Immature natural killer cell (primary cell): ENCODE results near the gene CPNE5. TPM values are rescaled to one million over a fixed set of nuclear protein-coding genes. Genes with fewer than 3 reads are reported as not detected.
A peak's percentile ranks its signal among the peaks of the same experiment; 100 is the strongest.

Experiments
- DNase-seq, 3 donors: peaks; one replicate each; pipeline ENCODE4 v3.0.0; 2022; ENCODE audit warnings: mixed read lengths in 1 of 3
- H3K27ac Mint-ChIP-seq, 6 donors: one replicate each; pipeline ENCODE4 v1.8.0; 2020; ENCODE audit warnings: mixed read lengths in 6 of 6, mild to moderate bottlenecking in 5 of 6, inconsistent platforms in 4 of 6, moderate library complexity in 3 of 6
- H3K27me3 Mint-ChIP-seq, 3 donors: one replicate each; pipeline ENCODE4 v1.8.0; 2020 to 2021; ENCODE audit warnings: low read depth in 3 of 3, mild to moderate bottlenecking in 3 of 3, mixed read lengths in 3 of 3, moderate library complexity in 3 of 3, inconsistent platforms in 1 of 3
- H3K36me3 Mint-ChIP-seq, 3 donors: one replicate each; pipeline ENCODE4 v1.8.0; 2020; ENCODE audit warnings: mixed read lengths in 3 of 3, inconsistent platforms in 2 of 3, mild to moderate bottlenecking in 2 of 3
- H3K4me1 Mint-ChIP-seq, 2 donors: one replicate each; pipeline ENCODE4 v1.8.0; 2020; ENCODE audit warnings: inconsistent platforms in 2 of 2, mild to moderate bottlenecking in 2 of 2, mixed read lengths in 2 of 2, moderate library complexity in 1 of 2
- H3K4me3 Mint-ChIP-seq, 5 donors: one replicate each; pipeline ENCODE4 v1.8.0; 2020; ENCODE audit warnings: mild to moderate bottlenecking in 5 of 5, mixed read lengths in 5 of 5, inconsistent platforms in 3 of 5, moderate library complexity in 3 of 5
- H3K9me3 Mint-ChIP-seq, 6 donors: one replicate each; pipeline ENCODE4 v1.8.0; 2020; ENCODE audit warnings: mild to moderate bottlenecking in 6 of 6, mixed read lengths in 6 of 6, inconsistent platforms in 4 of 6, moderate library complexity in 3 of 6
- polyA plus RNA-seq, 3 donors: library from polyadenylated mRNA; unstranded; fragments of 300-500 nt; fragmentation: Illumina TruSeq; gene quantifications; one replicate each; pipeline ENCODE4 v1.2.3, GENCODE V29; 2021

CPNE5 gene
- polyA plus RNA-seq, 3 donors from 2014 or later: 0.29 to 0.52 (median 0.49) TPM

DNA sequence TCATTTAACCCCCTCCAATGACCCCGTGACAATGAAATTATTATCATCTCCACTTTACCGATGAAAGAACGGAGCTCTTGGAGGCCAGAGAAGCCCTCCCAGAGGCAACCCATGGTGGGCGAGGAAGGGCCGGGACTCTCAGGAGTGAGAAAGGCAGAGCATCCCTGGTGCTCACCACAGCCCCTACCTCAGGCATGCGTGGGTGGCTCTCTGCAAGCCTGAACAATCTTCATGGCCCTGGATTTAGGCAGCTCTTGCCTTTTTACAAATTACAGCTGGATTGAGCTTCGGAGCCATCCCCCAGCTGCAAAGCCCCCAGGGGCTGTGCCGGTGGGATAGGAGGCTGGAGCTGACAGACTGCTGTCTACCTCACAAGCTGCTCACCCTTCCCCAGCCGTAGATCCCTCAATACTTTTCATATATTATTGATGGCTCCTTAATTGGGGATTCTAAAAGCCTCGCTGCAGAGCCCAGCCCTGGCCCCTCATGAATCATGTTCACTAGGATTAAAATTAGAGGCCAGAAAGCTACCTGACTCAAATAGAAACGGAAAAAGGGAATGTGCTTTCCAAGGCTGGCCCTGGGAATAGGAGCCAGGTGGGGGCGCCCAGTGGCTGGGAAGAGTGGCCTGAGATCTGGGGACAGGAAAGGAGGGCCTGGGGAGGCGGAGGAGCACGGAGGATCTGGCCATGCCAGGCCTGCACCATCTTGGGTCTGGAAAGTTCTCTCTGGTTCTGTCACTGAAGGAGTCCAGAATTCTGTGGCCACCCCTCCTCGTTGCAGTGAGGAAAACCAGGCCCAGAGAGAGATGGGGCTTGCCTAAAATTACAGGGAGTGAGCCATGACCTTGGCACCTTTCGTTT lies 29.1 kb downstream of the CPNE5 start:
- H3K27ac Mint-ChIP-seq: no peak overlapping the region
- no peaks in the 10 kb centered on the region for H3K9me3 Mint-ChIP-seq
- no peak overlapping the region for H3K4me3 Mint-ChIP-seq
- H3K36me3 Mint-ChIP-seq: no peaks in the 10 kb centered on the region
- no peaks in the 10 kb centered on the region for H3K4me1 Mint-ChIP-seq
- H3K27me3 Mint-ChIP-seq: peaks cover 0 to 7% (median 2%) of the 10 kb centered on the region in 3 donors
- DNase-seq: no peak

DNA sequence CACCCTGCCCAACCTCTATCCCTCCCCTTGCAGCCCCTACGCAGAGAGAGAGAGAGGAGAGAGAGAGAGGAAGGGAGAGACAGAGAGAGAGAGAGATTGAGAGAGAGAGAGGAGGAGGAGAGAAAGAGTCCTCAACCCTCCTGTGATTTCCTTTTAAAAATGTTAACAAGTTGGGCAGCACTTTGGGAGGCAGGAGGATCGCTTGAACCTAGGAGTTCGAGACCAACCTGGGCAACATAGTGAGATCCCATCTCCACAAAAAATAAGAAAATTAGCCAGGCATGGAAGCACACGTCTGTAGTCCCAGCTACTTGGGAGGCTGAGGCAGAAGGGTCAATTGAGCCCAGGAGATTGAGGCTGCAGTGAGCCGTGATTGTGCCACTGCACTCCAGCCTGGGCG lies 30.1 kb downstream of the CPNE5 start:
- Mint-ChIP-seq H3K4me1 (no peaks in the 10 kb centered on the region), H3K4me3 (no peak overlapping the region), H3K27me3 (peaks cover 0 to 7% (median 2%) of the 10 kb centered on the region in 3 donors), H3K36me3 (no peaks in the 10 kb centered on the region), H3K9me3 (no peaks in the 10 kb centered on the region), H3K27ac (peak overlapping the region in 1 of 6 donors; percentile 44)
- DNase-seq: no peak

DNA sequence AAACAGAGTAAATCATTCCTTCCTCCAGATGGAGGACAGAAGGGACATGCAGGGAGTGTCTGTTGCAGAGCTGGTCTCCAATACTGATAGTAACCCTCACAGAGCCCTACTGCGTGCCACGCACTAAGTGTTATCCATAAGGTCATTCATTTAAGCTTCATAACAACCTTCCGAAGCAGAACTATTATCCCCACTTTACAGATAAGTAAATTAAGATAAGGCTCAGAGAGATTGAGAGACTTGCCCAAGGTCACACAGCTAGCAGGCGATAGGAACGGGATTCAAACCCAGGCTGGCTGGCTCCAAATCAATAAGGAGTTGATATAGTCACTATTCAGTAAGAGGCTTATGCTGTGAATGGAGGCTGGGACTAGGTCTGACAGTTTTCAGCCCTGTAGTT lies 30.6 kb downstream of the CPNE5 start:
- Mint-ChIP-seq H3K4me3 (no peak overlapping the region), H3K27me3 (peaks cover 0 to 8% (median 2%) of the 10 kb centered on the region in 3 donors), H3K27ac (peak overlapping the region in 1 of 6 donors; percentile 44), H3K4me1 (no peaks in the 10 kb centered on the region), H3K9me3 (no peaks in the 10 kb centered on the region), H3K36me3 (no peaks in the 10 kb centered on the region)
- DNase-seq: no peak

DNA sequence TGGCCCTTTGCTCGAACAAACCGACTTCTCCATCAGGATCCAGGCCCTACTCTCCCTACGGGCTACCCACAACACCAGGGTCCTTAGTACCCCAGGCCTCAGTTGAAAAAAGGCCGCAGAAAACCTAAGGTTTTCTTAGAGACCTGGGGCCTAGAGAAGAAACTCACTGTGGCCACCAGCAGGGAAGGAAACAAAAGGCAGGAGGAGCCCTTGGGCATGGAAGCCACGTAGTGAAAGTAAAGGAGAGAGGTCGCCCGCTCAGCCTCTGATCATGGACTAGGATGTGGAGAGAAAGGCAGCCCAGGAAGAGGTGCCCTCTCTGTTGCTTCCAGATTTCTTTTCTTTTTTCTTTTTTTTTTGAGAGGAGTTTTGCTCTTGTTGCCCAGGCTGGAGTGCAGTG lies 31.5 kb downstream of the CPNE5 start:
- Mint-ChIP-seq H3K4me1 (no peaks in the 10 kb centered on the region), H3K27ac (no peak overlapping the region), H3K4me3 (no peak overlapping the region), H3K36me3 (no peaks in the 10 kb centered on the region), H3K27me3 (peaks cover 0 to 8% (median 2%) of the 10 kb centered on the region in 3 donors), H3K9me3 (no peaks in the 10 kb centered on the region)
- DNase-seq: no peak

DNA sequence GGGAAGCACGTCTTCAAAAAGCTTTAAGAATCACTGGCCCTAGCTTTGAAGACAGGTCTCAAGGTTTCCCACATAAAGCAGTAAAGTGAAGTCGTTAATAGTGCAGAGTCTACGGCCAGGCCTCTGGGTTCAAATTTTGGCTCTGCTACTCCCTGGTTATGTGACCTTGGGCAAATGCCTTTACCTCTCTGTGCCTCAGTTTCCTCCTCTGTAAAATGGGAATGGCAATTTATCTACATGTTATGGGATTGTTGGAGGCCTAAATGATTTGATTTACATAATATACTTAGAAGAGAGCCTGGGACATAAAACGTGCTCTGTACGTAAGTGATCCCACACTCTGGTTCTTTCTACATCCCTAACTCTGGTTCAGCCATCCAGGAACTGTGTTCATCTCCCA lies 32.1 kb downstream of the CPNE5 start:
- H3K27me3 Mint-ChIP-seq: peaks cover 0 to 8% (median 2%) of the 10 kb centered on the region in 3 donors
- no peaks in the 10 kb centered on the region for H3K36me3 Mint-ChIP-seq
- no peak for DNase-seq
- no peaks in the 10 kb centered on the region for H3K9me3 Mint-ChIP-seq
- no peaks in the 10 kb centered on the region for H3K4me1 Mint-ChIP-seq
- H3K4me3 Mint-ChIP-seq: no peak overlapping the region
- no peak overlapping the region for H3K27ac Mint-ChIP-seq

DNA sequence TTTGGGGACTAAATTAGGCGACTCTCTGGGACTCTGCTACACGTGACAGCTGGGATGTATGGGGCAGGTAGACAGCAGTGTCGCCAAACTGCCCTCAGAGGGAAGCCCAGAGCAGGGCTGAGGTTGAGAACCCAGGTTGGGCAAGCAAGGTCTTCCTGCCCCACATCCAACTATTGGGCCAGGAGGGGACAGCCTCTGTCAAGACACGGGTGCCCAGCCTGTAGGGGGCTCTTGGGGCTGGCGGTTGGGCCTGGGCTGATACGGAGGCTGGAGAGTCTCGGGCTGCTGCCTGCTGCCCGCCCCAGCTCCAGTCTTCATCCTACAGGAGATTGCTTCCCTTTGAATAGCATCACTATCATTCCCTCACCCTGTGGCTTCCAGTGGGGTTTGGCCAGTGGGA lies 33.3 kb downstream of the CPNE5 start:
- Mint-ChIP-seq H3K4me3 (no peak overlapping the region), H3K36me3 (no peaks in the 10 kb centered on the region), H3K27ac (no peak overlapping the region), H3K4me1 (no peaks in the 10 kb centered on the region), H3K27me3 (peaks cover 0 to 9% (median 2%) of the 10 kb centered on the region in 3 donors), H3K9me3 (no peaks in the 10 kb centered on the region)
- no peak for DNase-seq

DNA sequence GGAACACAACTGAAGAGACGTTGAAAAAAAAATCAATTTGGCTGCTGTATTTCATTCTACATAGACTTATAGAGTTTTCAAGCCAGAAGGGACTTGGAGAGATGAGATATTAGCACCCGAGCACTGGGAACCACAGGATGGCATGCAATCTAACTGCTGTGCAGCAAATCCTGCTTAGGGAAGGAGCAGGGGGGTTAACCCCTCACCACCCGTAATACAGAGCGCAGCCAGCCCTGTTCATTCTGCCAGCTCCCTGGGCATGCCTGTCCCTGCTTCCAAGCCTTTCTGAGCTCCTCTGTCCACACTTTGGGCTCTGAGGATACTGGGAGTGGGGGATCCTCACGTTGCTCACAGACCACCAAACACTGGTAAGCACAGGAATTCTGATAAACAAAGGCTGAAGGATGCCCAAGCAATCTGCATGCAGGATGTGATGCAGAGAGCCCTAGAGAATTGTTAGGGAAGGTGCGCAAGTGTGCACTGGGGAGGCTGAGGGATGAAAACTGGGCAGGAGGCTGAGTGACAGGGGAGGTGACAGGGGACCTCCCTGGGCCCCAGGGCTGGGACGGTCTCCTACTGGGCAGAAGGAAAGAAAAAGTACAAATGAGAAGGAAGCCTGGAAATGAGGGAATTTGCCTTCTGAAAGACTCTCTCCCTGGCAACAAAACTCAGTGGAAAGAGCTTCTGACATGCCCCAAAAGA lies 34.0 kb downstream of the CPNE5 start:
- no peak for DNase-seq
- Mint-ChIP-seq H3K36me3 (no peaks in the 10 kb centered on the region), H3K27me3 (peaks cover 0 to 9% (median 2%) of the 10 kb centered on the region in 3 donors), H3K4me3 (no peak overlapping the region), H3K27ac (no peak overlapping the region), H3K9me3 (no peaks in the 10 kb centered on the region), H3K4me1 (no peaks in the 10 kb centered on the region)

DNA sequence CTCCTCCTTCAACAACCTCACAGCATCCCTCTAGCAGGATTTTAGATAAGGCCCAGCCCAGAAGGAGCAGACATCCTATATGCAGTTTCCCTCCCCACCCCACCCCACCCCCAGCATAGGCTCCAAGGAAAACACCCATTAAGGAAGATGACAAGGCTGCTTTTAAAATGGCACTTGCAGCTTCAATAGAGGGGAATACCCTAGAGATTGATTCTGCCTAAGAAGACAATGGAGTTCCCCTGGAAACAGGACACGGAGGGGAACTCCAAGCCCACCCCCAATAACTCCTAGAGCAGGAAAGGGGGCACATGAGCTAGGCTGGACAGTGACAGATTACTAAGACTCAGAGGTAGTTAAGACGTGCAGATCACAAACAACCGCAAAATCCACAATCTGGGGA lies 34.7 kb downstream of the CPNE5 start:
- H3K4me3 Mint-ChIP-seq: no peak overlapping the region
- DNase-seq: no peak
- H3K4me1 Mint-ChIP-seq: no peaks in the 10 kb centered on the region
- no peaks in the 10 kb centered on the region for H3K9me3 Mint-ChIP-seq
- no peaks in the 10 kb centered on the region for H3K36me3 Mint-ChIP-seq
- H3K27me3 Mint-ChIP-seq: peaks cover 0 to 11% (median 2%) of the 10 kb centered on the region in 3 donors
- H3K27ac Mint-ChIP-seq: no peak overlapping the region

DNA sequence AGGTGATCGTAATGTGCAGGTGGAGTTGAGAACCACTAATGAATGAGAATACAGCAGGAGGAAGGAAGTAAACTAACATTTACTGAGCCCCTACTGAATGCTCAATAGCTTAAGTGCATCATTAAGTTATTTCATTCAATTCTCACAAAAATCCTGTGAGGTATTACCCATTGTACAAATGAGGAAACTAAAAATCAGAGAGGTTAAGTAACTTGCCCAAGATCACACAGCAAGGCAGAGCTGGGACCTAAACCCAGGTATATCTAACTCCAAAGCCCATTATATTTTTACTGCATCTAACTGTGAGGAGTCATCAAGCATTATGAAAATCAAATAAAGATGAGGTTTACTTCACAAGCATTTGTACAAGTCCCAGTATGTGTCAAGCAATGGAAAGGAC lies 35.3 kb downstream of the CPNE5 start:
- Mint-ChIP-seq H3K9me3 (no peaks in the 10 kb centered on the region), H3K36me3 (no peaks in the 10 kb centered on the region), H3K27ac (no peak overlapping the region), H3K27me3 (peaks cover 0 to 11% (median 2%) of the 10 kb centered on the region in 3 donors), H3K4me3 (no peak overlapping the region), H3K4me1 (no peaks in the 10 kb centered on the region)
- DNase-seq: no peak

DNA sequence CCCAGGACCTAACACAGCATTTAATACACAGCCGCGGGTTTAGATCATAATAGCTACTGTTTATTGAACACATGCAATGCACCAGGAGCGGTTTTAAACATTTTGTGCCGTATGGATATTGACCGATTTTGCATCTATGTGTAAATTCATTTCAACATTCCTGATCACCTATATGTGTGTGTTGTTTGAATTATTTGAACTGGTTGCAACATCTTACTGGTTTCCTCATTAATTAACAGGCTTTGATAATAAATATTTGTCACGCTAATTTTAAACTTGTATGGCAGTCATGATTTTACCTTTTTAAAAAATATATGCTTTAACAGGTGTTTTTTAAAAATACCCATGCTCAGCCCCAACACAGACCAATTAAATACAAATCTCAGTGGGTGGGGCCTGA lies 35.8 kb downstream of the CPNE5 start:
- Mint-ChIP-seq H3K27ac (no peak overlapping the region), H3K36me3 (no peaks in the 10 kb centered on the region)

DNA sequence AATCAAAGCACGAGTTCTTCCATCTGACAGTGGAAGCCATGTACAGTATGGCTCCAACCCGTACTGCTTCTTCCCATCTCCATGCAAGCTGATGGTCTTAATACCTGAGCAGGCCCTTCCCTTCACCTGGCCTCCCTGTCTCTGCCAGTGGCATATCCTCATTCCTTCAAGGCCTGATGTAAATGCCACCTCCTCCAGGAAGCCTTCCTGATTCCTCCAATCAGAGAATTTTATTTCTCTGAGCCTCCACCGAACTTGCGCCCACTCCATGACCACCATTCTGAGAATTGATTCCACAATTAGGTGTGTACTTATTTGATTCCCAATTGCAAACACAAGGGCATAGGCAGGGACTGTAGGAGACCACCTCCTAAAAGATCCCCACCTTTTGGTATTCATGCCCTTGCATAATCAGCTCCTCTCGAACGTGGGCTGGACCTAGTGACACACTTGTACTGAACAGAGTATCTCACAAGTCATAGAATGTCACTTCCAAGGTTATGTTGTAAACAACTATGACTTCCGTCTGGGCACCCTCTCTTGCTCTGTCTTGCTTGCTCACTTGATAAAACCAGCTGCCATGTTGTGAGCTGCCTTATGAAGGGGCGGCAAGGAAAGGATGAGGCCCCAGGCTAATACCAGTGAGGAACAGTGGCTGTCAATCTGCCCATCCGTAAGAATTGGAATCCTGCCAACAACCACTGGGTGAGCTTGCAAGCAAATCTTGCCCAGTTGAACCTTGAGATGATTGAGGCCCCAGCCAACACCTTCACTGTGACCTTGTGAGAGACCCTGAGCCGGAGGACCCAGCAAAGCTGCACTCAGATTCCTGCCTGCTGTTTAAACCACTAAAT lies 38.8 kb downstream of the CPNE5 start:
- H3K27ac Mint-ChIP-seq: no peak overlapping the region
- peaks cover 0 to 6% (median 2%) of the 10 kb centered on the region in 3 donors for H3K27me3 Mint-ChIP-seq
- H3K36me3 Mint-ChIP-seq: no peaks in the 10 kb centered on the region
- no peaks in the 10 kb centered on the region for H3K9me3 Mint-ChIP-seq
- DNase-seq: no peak
- no peak overlapping the region for H3K4me3 Mint-ChIP-seq
- no peaks in the 10 kb centered on the region for H3K4me1 Mint-ChIP-seq

More for the DNA sequence above, 35.8 kb downstream of the CPNE5 start:
- Mint-ChIP-seq H3K9me3 (no peaks in the 10 kb centered on the region), H3K27me3 (peaks cover 0 to 11% (median 2%) of the 10 kb centered on the region in 3 donors), H3K4me3 (no peak overlapping the region), H3K4me1 (no peaks in the 10 kb centered on the region)
- DNase-seq: no peak

DNA sequence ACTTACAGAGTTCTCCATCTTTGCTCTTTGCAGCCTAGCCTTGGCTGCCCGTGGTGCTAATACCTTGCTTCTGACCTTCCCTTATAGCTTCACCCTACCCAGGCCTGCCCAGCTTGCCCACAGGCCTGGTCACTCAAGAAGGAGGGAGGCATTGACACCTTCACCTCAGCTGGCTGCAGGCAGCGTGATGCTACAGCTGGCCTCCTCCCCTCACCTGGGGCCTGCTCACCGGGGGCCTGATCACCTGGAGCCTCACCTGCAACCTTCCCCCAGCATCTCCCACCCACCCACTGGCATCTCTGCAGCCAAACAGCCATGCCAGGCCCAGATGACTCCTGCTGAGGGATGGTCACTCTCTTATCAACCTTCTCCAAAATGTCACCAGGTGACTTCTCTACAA lies 40.4 kb downstream of the CPNE5 start:
- Mint-ChIP-seq H3K4me1 (no peaks in the 10 kb centered on the region), H3K4me3 (no peak overlapping the region), H3K27me3 (peaks cover 0 to 3% (median 2%) of the 10 kb centered on the region in 3 donors), H3K36me3 (no peaks in the 10 kb centered on the region), H3K27ac (no peak overlapping the region), H3K9me3 (no peaks in the 10 kb centered on the region)
- no peak for DNase-seq

DNA sequence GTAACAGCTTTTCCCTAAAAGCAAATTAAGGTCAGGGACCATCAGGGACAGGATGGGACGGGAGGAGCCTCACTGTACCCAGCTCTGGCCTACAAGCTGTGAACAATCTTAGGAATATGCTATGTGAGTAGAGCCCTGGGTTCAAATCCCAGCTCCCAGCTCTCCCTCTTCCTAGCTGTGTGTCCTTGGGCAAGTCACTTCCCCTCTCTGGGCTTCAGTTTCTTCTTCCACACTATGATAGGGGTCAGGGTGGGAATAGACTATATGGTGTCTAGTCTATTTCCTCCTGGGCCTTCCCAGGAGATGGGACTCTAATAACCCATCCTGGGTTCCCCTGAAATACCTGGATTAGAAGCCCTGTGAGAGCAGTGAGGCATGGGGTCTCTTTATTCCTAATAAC lies 41.6 kb downstream of the CPNE5 start:
- Mint-ChIP-seq H3K4me3 (no peak overlapping the region), H3K36me3 (no peaks in the 10 kb centered on the region), H3K27ac (no peak overlapping the region), H3K9me3 (no peaks in the 10 kb centered on the region), H3K4me1 (no peaks in the 10 kb centered on the region), H3K27me3 (peaks cover 0 to 9% (median 5%) of the 10 kb centered on the region in 3 donors)
- no peak for DNase-seq

DNA sequence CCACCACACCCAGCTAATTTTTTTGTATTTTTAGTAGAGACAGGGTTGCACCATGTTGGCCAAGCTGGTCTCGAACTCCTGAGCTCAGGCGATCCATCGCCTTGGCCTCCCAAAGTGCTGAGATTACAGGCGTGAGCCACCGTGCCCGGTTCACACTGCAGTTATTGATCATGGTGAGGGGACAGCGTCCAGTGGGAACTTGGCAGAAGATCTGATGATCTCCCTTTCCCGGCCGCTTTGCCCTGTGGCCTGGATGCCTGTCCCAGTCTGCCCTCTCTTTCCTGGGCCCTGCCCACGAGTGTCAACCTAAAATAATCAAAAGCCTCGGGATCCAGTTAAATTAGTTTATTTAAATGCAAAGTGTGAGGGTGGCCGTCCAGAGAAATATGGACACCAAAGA lies 42.2 kb downstream of the CPNE5 start:
- Mint-ChIP-seq H3K27ac (no peak overlapping the region), H3K36me3 (no peaks in the 10 kb centered on the region), H3K4me3 (no peak overlapping the region), H3K27me3 (peaks cover 0 to 10% (median 5%) of the 10 kb centered on the region in 3 donors), H3K9me3 (no peaks in the 10 kb centered on the region), H3K4me1 (no peaks in the 10 kb centered on the region)
- DNase-seq: no peak
